Panc1 (cell line): ENCODE results near the gene POLR2F. TPM values are rescaled to one million over a fixed set of nuclear protein-coding genes. Genes with fewer than 3 reads are reported as not detected.

ENCODE experiments used
- ATAC-seq: fragments of 200-7000 bp; cut with Tn5 transposase; 2 replicates; pipeline ENCODE4 v1.9.1; 2020; ENCODE audit warnings: mild to moderate bottlenecking, moderate library complexity
- BruUV-seq: library from RNA; stranded (reverse); fragments of 400-500 nt; replicated peaks from 2 replicates; lab custom pipeline; 2021; lab: Mats Ljungman, UMichigan
- CTCF ChIA-PET: fragments of 300-600 bp; sonication (Branson Sonifier 250); formaldehyde crosslinking; loops from one replicate; lab custom pipeline; 2022; ENCODE audit warnings: antibody characterized with exemption; lab: Charles Lee
- POLR2A ChIA-PET: fragments of 300-600 bp; sonication (Branson Sonifier 250); formaldehyde crosslinking; loops from one replicate; lab custom pipeline; 2022; ENCODE audit warnings: antibody characterized with exemption; lab: Charles Lee
- DNase-seq: peaks from one replicate; pipeline ENCODE4 v3.0.0-alpha.2; 2010; ENCODE audit warnings: low read depth, low spot score
- H3K27ac ChIP-seq: 2 replicates; pipeline ENCODE4 v1.5.1; 2011; ENCODE audit warnings: mild to moderate bottlenecking, low read length, inconsistent platforms
- H3K27me3 ChIP-seq: fragments of 200-500 bp; sonication (Bioruptor generic); 2 replicates; pipeline ENCODE4 v1.6.0; 2014; ENCODE audit warnings: low read length, inconsistent platforms; ENCODE audit not compliant: control insufficient read depth, insufficient read depth
- H3K36me3 ChIP-seq: fragments of 200-500 bp; sonication (Bioruptor generic); 2 replicates; pipeline ENCODE4 v1.5.1; 2014; ENCODE audit warnings: inconsistent platforms, mild to moderate bottlenecking, low read length, moderate library complexity; ENCODE audit not compliant: control insufficient read depth, insufficient read depth
- H3K4me1 ChIP-seq: 2 replicates; pipeline ENCODE4 v1.5.1; 2011; ENCODE audit warnings: inconsistent platforms, mild to moderate bottlenecking, low read length, moderate library complexity; ENCODE audit not compliant: control insufficient read depth, insufficient read depth
- H3K4me3 ChIP-seq, 2 experiments: 2 replicates each; pipeline ENCODE4 v1.5.1; 2011 to 2012; ENCODE audit warnings: low read depth in 2 of 2, low read length in 2 of 2, mild to moderate bottlenecking in 2 of 2, inconsistent platforms in 1 of 2, moderate library complexity in 1 of 2
- H3K9me3 ChIP-seq: fragments of 200-500 bp; sonication (Bioruptor generic); 2 replicates; pipeline ENCODE4 v1.5.1; 2014; ENCODE audit warnings: low read depth, mild to moderate bottlenecking, inconsistent platforms, low read length, moderate library complexity; ENCODE audit not compliant: control insufficient read depth, insufficient read depth
- POLR2AphosphoS5 ChIP-seq: IDR thresholded peaks from 2 replicates; pipeline ENCODE4 v1.6.1; 2012; ENCODE audit warnings: mild to moderate bottlenecking, low read depth, low read length, moderate library complexity
- SIN3A ChIP-seq: IDR thresholded peaks from 2 replicates; pipeline ENCODE4 v1.6.1; 2012; ENCODE audit warnings: low read depth, mild to moderate bottlenecking, low read length, moderate library complexity, borderline replicate concordance; ENCODE audit not compliant: insufficient read depth
- TCF7L2 ChIP-seq: IDR thresholded peaks from 2 replicates; pipeline ENCODE4 v1.6.1; 2011; ENCODE audit warnings: mild to moderate bottlenecking, low read depth, low read length, inconsistent platforms
- in situ Hi-C: cut with HindIII; loops from 2 replicates; pipeline ENCODE4 v1.10.0; 2016; ENCODE audit warnings: low sequenced_read_pairs, low pct_unique_long_range_greater_than_20kb
- intact Hi-C: fragments of 100-400 bp; cut with micrococcal nuclease; formaldehyde crosslinking; loops from one replicate; pipeline ENCODE4 v1.10.0; 2022; ENCODE audit not compliant: unreplicated experiment
- total RNA-seq: library from RNA; stranded (reverse); gene quantifications from one replicate; pipeline ENCODE4 v1.2.1, GENCODE V29; 2021; ENCODE audit not compliant: unreplicated experiment
- TF ChIP-seq, protein P1 (sequence below), 2 experiments: IDR thresholded peaks; 2 replicates each; pipeline ENCODE4 v1.6.1; 2011 to 2012; ENCODE audit warnings: low read depth in 2 of 2, control low read depth in 1 of 2, low read length in 1 of 2, mild to moderate bottlenecking in 1 of 2, moderate library complexity in 1 of 2; ENCODE audit not compliant: insufficient read depth in 1 of 2
- TF ChIP-seq, protein P2 (sequence below): fragments of 450-650 bp; IDR thresholded peaks from 2 replicates; pipeline ENCODE4 v1.5.1; 2017; ENCODE audit warnings: mild to moderate bottlenecking

Gene POLR2F
- total RNA-seq, 1 experiment from 2014 or later = 89.7 TPM

DNA sequence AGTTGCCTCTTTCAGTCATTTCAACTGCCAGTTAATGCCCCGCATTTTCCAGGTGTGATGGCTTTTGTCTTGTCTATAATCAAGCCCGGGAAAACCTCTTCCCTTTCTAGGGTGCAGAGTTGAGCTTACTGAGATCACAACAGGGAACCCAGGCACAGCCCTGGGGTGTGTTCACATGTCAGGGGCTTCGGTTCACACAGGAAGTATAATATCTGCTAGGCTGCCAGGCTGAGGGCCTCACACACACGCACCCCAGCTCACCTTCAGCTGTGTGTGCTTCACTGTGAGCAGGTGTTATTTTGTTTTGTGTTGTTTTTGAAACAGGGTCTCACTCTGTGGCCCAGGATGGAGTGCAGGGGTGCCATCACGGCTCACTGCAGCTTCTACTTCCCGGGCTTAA lies 40.5 kb downstream of the POLR2F start:
- intact Hi-C loops = no loop called here
- H3K9me3 ChIP-seq = no peaks in the 10 kb centered on the region
- in situ Hi-C loops = no loop called here
- H3K36me3 ChIP-seq = no peaks in the 10 kb centered on the region
- ChIA-PET POLR2A (no interaction called here), CTCF (no interaction called here)
- H3K4me1 ChIP-seq = no peaks in the 10 kb centered on the region
- no TSS peak for BruUV-seq
- DNase-seq (no peak), ATAC-seq (no peak)
- H3K27ac ChIP-seq = no peak overlapping the region
- H3K27me3 ChIP-seq = no peaks in the 10 kb centered on the region
- H3K4me3 ChIP-seq = no peak overlapping the region
- TF ChIP-seq SIN3A = no peak
- TF ChIP-seq, protein P1, sequence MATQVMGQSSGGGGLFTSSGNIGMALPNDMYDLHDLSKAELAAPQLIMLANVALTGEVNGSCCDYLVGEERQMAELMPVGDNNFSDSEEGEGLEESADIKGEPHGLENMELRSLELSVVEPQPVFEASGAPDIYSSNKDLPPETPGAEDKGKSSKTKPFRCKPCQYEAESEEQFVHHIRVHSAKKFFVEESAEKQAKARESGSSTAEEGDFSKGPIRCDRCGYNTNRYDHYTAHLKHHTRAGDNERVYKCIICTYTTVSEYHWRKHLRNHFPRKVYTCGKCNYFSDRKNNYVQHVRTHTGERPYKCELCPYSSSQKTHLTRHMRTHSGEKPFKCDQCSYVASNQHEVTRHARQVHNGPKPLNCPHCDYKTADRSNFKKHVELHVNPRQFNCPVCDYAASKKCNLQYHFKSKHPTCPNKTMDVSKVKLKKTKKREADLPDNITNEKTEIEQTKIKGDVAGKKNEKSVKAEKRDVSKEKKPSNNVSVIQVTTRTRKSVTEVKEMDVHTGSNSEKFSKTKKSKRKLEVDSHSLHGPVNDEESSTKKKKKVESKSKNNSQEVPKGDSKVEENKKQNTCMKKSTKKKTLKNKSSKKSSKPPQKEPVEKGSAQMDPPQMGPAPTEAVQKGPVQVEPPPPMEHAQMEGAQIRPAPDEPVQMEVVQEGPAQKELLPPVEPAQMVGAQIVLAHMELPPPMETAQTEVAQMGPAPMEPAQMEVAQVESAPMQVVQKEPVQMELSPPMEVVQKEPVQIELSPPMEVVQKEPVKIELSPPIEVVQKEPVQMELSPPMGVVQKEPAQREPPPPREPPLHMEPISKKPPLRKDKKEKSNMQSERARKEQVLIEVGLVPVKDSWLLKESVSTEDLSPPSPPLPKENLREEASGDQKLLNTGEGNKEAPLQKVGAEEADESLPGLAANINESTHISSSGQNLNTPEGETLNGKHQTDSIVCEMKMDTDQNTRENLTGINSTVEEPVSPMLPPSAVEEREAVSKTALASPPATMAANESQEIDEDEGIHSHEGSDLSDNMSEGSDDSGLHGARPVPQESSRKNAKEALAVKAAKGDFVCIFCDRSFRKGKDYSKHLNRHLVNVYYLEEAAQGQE (IDR thresholded peaks at IDR 0.05; ENCODE audit: insufficient read depth in 1 of 2, low read depth in 2 of 2, low read length in 1 of 2) = no peak

- no peak overlapping the region for H3K27ac ChIP-seq
- DNase-seq (no peak), ATAC-seq (no peak)
- no peaks in the 10 kb centered on the region for H3K36me3 ChIP-seq
- in situ Hi-C loops (no loop called here), intact Hi-C loops (no loop called here)
- ChIA-PET CTCF (no interaction called here), POLR2A (no interaction called here)
- H3K4me1 ChIP-seq = no peaks in the 10 kb centered on the region
- no TSS peak for BruUV-seq
- H3K27me3 ChIP-seq = no peaks in the 10 kb centered on the region
- no peak overlapping the region for H3K4me3 ChIP-seq
- TF ChIP-seq POLR2AphosphoS5 (no peak), TCF7L2 (no peak), SIN3A (no peak)
- TF ChIP-seq, protein P2, sequence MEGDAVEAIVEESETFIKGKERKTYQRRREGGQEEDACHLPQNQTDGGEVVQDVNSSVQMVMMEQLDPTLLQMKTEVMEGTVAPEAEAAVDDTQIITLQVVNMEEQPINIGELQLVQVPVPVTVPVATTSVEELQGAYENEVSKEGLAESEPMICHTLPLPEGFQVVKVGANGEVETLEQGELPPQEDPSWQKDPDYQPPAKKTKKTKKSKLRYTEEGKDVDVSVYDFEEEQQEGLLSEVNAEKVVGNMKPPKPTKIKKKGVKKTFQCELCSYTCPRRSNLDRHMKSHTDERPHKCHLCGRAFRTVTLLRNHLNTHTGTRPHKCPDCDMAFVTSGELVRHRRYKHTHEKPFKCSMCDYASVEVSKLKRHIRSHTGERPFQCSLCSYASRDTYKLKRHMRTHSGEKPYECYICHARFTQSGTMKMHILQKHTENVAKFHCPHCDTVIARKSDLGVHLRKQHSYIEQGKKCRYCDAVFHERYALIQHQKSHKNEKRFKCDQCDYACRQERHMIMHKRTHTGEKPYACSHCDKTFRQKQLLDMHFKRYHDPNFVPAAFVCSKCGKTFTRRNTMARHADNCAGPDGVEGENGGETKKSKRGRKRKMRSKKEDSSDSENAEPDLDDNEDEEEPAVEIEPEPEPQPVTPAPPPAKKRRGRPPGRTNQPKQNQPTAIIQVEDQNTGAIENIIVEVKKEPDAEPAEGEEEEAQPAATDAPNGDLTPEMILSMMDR = no peak
- TF ChIP-seq, protein P1 (IDR thresholded peaks at IDR 0.05; ENCODE audit: insufficient read depth in 1 of 2, low read depth in 2 of 2, low read length in 1 of 2) = no peak
- no peaks in the 10 kb centered on the region for H3K9me3 ChIP-seq
Measured at GRCh38 chr22:37994982-37995381, 41.5 kb downstream of the POLR2F start.
